ENCODE data around the gene KCNMB2.
"Not testable (repeated sequence)": the region's sequence is repeated elsewhere in the genome, so short reads cannot be mapped to it uniquely, and the experiment has no call there.

Gene KCNMB2

DNA sequence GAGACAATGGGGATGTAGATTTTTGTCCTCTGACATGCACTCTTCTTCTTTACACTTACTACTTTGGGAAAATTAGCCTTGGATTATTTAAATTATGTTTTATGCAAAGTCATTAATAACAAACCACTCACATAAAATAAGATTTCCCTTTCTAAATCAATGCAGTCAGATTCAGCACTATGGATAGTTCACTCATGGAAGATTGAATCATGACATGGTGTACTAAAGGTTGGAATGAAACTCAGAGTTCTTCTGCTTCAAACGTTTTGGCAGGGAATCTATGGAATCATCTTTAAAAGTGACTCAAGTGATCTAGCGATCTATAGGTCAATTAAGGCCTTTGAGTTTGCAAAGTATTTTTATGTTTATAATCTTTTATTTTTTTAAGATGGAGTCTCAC lies 154.3 kb downstream of the KCNMB2 start:
- DNase-seq (ENCODE audit: low read depth in 2 of 3, low spot score in 2 of 3) = no peak

DNA sequence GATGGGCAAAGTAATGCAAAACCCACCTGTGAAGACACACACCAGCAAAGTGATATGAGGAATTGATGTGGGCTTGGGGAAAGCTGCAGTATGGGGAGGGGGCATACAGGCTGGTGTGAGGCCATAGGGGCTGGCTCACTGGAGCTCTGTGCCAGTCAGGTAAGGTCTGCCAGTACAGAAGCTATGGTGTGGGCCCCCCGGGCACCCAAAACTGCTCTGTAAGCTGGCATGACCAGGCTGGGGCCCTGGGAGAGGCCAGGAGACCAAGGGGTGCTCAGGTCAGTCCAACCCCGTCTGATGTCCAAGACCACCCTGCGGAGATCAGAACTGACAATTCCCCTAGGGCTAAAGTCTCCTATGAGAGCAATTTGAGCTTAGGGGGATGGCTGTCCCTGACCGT lies 163.1 kb downstream of the KCNMB2 start:
- DNase-seq (ENCODE audit: low read depth in 2 of 3, low spot score in 2 of 3) = no peak

DNA sequence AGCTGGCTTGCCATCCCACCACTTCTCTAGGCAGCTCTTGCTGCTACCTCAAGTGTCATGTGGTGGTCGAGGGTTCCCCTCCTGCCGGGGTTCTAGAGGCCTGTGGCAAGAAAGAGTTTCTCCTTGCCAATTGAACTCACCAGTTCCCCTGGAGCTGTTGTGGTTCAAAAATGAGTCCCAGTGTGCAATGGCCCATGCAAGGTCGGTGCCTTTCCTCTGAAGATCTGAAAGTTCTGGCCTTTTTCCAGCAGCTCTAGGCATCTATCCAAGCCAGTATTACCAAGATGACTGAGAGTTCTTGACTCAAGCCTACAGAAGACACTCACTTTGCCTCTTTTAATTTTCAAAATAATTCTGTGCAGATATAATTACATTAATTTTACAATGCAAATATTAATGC lies 163.6 kb downstream of the KCNMB2 start:
- no peak for DNase-seq (ENCODE audit: low read depth in 2 of 3, low spot score in 2 of 3)

DNA sequence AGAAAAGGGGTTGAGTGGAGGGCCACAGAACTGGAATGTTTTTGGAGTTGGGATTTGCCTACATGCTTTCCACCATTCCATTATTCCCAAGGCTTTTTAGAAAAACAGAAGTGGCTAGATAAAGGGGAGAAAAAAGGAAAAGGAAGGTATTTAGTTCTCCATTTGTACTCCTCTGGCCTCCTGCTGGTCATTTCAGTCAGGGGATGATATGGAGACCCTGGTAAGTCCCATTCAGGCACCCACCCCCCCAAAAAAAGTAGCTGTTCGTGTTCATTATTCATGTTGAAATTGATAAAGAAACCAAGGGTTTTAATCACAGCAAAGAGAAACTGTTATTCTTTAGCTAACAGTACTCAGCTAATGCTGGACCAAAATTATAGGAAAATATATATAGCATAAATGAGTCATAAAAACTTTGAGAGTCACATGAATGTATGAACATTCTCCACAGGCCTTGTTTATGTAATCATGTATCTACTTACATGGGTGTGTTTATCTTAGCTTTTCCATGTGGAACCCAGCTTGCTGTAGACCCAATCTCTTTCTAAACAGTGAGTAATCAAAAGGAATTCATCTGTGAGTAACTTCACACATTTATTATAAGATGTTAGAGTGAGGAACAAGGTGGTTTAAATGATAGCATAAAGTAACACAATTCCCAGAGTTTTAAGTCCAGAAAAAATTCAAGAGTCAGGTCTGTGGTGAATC lies 167.2 kb downstream of the KCNMB2 start:
- no peak for DNase-seq (ENCODE audit: low read depth in 2 of 3, low spot score in 2 of 3)

DNA sequence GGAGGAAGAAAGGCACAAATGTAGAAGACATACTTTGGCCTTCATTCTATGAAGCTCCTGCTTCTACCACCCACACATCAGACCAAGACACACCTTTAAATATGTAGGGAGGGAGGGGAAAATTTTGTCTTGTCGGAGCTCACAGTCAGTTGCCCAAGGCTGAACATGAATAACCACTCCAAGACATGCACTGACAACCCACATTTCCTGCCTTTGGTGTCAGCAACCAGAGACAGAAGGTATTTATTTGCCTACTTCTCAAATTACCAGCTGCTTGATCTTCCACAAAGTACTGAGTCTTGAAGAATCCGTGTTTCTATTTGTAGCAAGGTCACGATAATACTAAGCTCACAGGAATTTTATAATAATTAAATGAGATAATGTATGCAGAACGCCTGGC lies 169.7 kb downstream of the KCNMB2 start:
- DNase-seq (ENCODE audit: low read depth in 2 of 3, low spot score in 2 of 3) = no peak

DNA sequence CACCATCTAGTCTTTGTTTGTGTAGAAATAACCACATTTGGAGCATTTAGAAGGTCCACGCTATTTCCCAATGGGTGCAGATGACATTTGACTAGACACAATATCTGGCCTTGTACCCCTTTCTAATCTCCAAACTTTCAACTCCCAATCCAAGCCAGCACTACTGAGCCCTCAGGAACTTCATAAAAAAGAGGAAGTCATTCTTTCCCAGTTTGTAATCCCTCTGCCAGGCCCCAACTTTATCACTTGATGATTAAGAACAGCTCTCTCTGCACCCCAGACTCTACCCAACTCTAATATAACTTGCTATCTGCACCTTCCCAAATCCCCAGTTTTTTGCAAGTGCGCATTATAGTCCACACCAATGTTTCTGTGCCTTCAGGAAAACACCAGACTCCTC lies 170.2 kb downstream of the KCNMB2 start:
- DNase-seq (ENCODE audit: low read depth in 2 of 3, low spot score in 2 of 3) = no peak

DNA sequence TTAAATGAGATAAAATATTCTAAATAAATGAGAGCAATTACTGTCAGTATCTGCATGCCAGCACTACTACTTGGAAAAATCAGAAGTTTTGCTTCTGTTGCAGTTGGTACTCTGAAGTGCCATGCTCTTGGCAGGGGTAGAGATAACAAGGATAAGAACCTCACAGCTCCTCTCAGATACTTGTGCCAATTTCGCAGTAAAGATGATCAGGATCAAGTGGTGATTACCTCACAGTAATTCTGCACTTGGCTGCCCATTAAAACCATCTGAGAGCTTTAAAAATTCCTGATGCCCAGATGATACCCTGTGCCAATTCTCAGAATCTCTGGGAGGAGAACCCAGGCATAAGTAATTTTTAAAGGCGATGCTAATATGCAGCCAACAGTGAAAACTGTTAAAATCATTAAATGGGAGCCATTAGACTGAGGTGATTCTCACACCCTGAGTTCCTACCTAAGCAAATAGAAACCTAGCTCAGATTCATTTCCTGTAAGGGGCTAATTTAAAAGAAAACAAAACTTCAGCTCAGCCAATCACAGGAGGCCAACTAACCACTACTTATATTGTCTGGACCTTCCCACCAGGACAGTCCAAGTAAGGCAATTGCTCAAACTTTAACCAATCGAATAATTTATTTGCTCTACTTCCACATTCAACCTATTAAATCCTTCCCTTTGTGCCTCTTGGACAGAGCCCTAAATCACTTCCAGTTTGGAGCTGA lies 171.2 kb downstream of the KCNMB2 start:
- DNase-seq (ENCODE audit: low read depth in 2 of 3, low spot score in 2 of 3) = no peak

DNA sequence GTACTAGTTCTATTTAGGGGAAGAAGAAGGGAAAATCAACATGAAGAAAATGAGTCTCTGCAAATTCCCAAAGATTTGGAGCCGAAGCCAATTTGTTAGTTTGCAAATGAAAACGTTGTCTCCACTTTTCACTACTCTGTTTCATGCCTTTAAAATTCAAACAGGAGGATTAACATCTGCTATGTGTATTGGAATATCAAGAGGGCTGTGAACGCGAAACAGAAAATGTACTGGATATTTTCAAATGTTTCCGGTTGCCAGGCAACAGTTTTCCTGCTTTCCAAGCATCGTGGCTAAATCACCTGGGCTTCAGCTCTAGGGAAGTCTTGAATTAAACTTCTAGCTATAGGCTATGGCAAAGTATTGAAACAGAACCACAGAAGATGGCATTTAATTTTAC lies 172.8 kb downstream of the KCNMB2 start:
- DNase-seq (ENCODE audit: low read depth in 2 of 3, low spot score in 2 of 3) = no peak

DNA sequence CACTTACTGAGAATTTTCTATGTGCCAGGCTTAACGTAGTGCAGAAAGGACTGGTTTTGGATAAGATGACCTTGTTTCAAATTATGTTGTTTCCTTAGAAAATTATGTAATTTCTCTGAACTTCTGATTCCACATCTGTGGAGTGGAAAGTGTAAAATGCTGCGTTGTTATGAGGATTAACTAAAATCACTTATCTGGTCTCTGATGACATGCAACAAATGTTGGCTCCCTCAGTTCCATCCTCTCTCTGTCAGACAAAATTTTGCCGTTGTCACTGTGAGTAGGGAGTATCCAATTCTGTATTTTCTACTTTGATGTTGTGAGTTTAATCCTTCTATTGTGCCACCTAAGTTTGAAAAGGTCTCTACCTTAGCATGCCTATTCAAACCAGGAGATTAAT lies 175.5 kb downstream of the KCNMB2 start:
- DNase-seq (ENCODE audit: low read depth in 2 of 3, low spot score in 2 of 3) = no peak

DNA sequence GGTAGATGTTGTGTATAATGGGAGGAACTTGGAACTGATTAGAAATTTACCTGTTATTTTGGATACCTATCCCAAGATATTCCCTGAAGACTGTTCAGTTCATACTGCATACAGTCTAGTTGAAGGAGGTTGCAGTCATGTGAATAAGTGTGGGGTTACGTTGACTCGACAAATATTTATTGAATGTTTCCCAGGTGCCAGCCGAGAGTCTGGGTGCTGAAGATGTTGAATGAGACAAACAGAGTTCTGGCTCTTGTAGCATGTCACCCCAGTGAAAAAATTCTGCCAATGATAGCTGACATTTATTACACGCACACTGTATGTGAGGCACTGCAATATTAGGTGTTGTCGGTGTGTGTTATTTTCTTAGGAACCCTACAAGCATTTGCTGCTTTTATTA lies 176.0 kb downstream of the KCNMB2 start:
- no peak for DNase-seq (ENCODE audit: low read depth in 2 of 3, low spot score in 2 of 3)

DNA sequence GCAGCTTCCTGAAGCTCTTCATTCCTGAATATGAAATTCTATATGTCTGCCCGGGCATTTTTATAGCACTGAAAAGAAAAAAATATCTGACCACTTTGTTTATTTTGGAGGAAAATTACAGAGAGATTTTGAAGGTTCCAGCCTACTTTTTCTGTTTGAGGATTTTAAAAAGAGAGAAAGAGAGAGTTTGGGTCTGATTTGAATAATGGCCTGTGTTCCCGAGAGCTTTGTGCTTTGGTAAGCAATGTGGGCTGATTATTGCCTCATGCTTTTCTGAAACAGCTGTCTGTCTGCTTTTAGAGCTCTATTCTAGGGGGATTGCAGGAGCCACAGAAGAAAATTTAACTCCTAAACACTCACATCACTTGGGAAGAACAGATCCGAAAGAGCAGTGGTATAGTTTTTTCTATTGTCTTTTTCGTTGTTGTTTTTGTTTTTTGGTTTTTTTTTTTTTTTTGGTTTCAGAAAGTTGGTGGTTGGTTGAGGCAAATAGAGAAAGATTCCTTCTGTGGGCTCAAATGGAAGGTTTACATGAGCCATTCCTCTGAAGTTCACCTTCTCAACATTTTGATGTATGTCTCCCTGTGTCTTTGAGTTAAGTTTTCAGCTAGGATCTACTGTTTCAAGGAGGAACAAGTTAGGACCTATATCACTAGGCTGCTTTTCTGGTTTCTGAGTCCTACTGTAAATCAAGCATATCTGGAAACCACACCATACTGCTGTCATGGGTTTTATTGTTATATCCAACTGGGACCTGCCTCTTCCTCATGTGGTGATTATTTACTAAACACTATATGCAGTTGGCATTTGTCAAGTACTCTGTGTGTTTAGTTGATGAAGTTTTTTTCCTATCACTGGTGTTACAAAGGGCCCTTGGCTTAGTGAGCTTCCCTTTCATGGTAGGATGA lies 178.9 kb downstream of the KCNMB2 start:
- DNase-seq (ENCODE audit: low read depth in 2 of 3, low spot score in 2 of 3) = no peak

DNA sequence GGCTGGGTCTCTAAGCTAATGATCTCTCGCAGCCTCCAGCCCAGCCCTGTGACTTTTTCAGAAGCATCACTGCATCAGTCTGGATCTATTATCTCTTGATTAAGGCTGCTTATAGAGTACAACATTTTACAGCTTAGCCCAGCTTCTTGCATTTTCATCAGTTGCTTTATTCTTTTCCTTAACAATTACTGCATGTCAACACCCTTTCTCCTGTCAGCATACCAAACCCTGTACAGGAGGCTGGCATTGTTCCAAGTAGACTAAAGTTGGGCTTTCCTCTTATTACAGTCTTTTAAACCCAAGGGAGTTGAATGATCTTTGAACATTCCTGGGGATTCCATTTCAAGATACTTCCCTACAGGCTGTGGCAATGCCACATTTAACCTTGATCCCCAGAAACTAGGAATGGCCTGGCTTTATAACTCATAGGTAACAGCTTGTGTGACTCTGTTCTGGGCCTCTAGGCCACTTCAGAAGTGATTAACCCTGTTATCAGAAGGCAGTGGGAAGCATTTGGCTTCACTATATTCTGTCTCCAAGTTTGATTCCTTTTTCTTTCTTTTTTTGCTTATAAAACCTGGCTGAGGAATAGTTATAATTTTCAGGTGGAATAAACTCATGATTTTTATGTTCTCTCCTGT lies 182.9 kb downstream of the KCNMB2 start:
- DNase-seq (ENCODE audit: low read depth in 2 of 3, low spot score in 2 of 3) = no peak

DNA sequence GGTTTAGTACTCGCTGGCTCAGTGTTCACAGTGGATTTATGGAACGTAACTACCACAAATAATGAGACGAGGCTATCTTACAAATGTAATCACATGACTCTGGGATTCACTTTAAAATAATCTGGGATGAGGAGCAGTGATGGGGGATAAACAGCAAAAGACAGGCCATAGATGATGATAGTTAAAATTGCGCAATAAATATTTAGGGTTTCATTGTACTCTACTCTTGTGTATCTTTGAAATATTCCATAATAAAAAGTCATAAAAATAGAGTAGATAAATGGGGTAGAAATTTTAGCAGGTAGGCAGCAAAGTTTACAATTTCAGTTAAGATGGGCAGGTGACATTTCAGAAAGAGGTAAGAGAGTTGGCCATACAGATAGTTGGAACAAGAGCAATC lies 196.6 kb downstream of the KCNMB2 start:
- DNase-seq (ENCODE audit: low read depth in 2 of 3, low spot score in 2 of 3) = no peak

DNA sequence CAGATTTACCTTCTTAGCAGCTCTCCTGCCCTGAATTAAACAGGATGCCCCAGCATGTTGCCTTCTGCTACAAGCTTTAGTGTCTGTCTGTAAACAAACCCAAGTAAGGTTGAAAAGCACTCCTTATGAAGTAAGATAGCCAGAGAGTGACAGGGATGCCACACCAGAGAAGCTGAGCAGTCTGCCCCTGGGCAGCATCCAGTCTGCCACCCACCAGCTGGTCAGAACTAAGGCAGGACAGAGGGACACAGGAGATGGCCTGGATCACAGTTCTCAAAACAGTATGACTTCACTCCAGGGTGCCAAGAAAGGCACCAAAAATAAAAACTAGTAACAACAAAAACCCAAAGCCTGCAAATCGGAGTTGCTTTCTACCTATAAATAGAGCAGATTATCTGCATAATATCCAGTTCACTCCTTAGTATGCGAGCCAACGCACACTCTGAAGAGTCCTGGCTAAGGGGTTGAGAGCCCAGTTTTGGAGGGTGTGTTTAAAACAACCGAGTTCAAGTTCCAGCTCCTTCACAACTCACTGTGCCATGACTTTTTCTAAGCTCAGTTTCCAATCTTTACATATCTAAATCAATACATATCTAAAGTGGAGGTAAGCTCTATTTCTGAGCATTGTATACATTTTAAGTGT lies 198.9 kb downstream of the KCNMB2 start:
- no peak for DNase-seq (ENCODE audit: low read depth in 2 of 3, low spot score in 2 of 3)

DNA sequence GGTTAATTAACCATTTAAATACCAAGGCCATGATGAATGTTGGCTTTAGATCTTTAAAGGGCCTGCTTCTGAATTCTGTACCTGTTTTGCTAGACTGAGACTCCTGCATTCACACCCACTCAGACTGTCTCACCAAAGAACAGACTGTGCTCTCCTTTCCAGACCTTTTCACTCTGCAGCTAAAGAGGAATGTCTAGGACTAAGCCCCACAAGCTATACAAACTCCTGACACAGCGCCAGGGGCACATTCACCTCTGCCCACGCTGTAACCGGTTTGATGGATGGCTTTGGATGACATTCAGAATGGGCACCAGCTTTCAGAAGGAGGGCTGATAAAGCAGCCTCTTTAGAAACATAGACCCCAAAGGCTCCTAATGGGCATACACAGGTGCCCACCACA lies 200.1 kb downstream of the KCNMB2 start:
- no peak for DNase-seq (ENCODE audit: low read depth in 2 of 3, low spot score in 2 of 3)

DNA sequence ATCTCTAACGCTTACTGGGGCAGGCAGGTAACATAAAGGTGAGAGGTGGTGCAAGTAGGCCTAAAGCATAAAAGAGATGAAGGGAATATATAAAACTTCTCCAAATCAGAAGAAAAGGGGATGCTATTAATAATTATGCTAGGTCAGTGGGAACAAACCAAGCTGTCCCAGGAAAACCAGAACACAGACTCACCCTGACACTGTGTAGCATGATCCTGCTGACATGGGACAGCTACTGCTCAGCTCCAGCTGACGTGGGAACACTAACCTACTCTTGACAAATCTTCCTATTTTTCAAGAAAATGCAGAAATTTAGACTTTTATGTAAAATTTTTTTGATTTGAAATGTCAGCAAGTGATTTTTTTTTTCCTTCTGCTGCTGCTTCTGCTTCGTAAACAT lies 203.5 kb downstream of the KCNMB2 start:
- DNase-seq (ENCODE audit: low read depth in 2 of 3, low spot score in 2 of 3) = no peak

DNA sequence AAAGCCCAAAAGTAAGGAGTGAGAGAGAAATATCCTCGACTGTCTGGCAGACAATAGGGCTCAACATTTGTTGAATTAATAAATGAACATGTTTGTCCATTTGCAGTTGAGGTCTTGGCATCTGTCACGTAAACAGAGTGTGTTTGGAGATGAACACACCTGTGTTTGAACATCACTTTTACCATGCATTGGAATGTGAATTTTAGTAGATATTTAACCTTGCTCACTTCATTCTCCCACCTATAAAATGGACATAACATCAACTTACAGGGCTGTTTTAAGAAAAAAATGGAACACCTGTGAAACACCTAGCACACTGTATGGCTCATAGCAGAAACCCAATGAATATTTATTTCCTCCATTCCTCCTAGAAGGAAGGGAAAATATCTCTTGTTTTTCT lies 204.8 kb downstream of the KCNMB2 start:
- no peak for DNase-seq (ENCODE audit: low read depth in 2 of 3, low spot score in 2 of 3)

DNA sequence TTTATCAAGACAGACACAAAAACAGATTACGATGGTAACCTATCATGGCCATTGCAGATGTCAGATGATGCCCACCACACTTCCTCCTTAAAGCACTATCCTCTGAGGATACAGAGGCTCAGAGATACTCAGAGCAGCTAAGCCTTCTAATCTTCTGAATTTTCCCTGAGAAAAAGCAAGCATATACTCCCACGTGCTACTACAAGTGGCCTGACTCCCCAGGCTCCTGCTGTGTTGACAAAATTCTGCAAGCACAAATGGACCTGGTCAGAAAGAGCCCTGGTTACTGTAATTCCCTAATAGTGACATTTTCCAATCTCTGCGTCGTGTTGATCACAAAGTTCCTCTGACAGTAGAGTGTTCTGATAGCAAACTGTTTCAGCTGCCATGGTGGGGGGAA lies 207.1 kb downstream of the KCNMB2 start:
- DNase-seq (ENCODE audit: low read depth in 2 of 3, low spot score in 2 of 3) = no peak

DNA sequence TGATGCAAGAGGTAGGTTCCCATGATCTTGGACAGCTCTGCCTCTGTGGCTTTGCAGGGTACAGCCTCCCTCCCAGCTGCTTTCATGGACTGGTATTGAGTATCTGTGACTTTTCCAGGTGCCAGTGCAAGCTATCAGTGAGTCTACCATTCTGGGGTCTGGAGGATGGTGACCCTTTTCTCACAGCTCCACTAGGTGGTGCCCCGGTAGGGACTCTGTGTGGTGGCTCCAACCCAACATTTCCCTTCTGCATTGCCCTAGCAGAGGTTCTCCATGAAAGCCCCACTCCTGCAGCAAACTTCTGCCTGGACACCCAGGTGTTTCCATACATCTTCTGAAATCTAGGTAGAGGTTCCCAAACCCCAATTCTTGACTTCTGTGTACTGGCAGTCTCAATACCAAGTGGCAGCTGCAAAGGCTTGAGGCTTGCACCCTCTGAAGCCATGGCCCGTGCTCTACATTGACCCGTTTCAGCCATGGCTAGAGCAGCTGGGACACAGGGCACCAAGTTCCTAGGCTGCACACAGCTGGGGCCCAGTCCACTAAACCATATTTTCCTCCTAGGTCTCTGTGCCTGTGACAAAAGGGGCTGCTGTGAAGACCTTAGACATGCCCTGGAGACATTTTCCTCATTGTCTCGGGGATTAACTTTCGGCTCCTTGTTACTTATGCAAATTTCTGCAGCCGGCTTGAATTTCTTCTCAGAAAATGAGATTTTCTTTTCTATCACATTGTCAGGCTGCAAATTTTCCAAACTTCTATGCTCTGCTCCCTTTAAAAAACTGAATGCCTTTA lies 209.8 kb downstream of the KCNMB2 start:
- DNase-seq (ENCODE audit: low read depth in 2 of 3, low spot score in 2 of 3) = not testable (repeated sequence)

DNA sequence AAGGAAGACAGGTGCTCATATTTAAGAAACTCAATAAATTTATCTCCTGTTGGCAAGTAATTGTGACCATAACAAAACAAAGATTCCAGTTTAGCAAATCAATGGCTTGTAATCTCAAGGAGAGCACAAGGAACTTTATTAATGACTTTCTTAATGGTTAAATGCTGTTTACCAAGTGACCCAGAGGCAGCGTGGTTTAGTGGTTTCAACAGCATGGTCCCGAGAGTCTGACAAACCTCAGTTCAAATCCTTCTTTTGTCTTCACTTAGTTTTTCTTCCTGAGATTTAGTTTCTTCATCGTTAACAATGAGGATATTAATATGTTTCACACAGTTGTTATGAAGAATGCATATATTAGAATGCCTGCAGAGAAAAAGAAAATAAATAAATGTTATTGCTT lies 212.6 kb downstream of the KCNMB2 start:
- no peak for DNase-seq (ENCODE audit: low read depth in 2 of 3, low spot score in 2 of 3)
